ENCODE data around the gene CDAN1. TPM values are rescaled to one million over a fixed set of nuclear protein-coding genes. Genes with fewer than 3 reads are reported as not detected.

Gene CDAN1
- total RNA-seq, 4 donors from 2014 or later: 8.9 to 12.8 (median 11.3) TPM

DNA sequence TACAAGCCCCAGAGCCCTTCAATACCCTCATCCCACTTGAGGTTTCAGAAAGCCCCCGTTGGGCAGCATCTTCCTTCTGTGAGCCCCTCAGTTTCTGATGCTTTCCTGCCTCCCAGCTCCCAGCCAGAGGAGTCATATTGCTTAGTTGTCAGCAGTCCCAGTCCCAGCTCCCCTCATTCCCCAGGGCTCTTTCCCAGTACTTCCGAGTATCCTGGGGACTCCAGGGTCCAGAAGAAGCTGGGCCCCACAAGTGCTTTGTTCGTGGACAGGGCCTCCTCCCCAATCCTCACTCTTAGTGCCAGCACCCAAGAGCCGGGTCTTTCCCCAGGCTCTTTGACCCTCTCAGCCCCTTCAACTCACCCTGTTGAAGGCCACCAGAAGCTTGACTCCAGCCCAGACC, 43.9 kb downstream of the CDAN1 start:
- Histone ChIP-seq H3K4me3 (no peak overlapping the region), H3K27me3 (no peaks in the 10 kb centered on the region), H3K4me1 (no peaks in the 10 kb centered on the region), H3K27ac (replicated peaks in 1 of 4) (no peak overlapping the region), H3K36me3 (peaks cover 41 to 100% (median 95%) of the 10 kb centered on the region in 4 donors), H3K9me3 (no peaks in the 10 kb centered on the region)
- intact Hi-C loops (cut with DNase I): no loop called here
- TF ChIP-seq POLR2A (IDR thresholded peaks at IDR 0.05; ENCODE audit: low read depth): no peak
- TF ChIP-seq EP300 (IDR thresholded peaks at IDR 0.05): no peak
- TF ChIP-seq, protein P1, sequence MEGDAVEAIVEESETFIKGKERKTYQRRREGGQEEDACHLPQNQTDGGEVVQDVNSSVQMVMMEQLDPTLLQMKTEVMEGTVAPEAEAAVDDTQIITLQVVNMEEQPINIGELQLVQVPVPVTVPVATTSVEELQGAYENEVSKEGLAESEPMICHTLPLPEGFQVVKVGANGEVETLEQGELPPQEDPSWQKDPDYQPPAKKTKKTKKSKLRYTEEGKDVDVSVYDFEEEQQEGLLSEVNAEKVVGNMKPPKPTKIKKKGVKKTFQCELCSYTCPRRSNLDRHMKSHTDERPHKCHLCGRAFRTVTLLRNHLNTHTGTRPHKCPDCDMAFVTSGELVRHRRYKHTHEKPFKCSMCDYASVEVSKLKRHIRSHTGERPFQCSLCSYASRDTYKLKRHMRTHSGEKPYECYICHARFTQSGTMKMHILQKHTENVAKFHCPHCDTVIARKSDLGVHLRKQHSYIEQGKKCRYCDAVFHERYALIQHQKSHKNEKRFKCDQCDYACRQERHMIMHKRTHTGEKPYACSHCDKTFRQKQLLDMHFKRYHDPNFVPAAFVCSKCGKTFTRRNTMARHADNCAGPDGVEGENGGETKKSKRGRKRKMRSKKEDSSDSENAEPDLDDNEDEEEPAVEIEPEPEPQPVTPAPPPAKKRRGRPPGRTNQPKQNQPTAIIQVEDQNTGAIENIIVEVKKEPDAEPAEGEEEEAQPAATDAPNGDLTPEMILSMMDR (IDR thresholded peaks at IDR 0.05): no peak
- no peak for TF ChIP-seq POLR2AphosphoS5 (IDR thresholded peaks at IDR 0.05)
- WGBS: 96% methylated on average over 4 of the region's 4 CpGs
- no peak for DNase-seq (ENCODE audit: extremely low spot score)

DNA sequence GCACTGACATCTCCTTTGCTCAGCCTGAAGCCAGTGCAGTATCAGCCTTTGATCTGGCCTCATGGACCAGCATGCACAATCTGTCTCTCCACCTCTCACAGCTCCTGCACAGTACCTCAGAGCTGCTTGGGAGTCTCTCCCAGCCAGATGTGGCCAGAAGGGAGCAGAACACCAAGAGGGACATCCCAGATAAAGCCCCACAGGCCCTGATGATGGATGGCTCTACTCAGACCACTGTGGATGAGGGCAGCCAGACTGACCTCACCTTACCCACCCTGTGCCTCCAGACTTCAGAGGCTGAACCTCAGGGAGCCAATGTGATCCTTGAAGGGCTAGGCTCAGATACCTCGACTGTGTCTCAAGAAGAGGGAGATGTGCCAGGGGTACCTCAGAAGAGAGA, 44.4 kb downstream of the CDAN1 start:
- intact Hi-C loops (cut with DNase I): no loop called here
- WGBS: 100% methylated on average over 1 of the region's 1 CpG
- TF ChIP-seq EP300 (IDR thresholded peaks at IDR 0.05) (no peak), POLR2A (IDR thresholded peaks at IDR 0.05; ENCODE audit: low read depth) (no peak), POLR2AphosphoS5 (IDR thresholded peaks at IDR 0.05) (no peak)
- TF ChIP-seq, protein P1 (IDR thresholded peaks at IDR 0.05): no peak
- Histone ChIP-seq H3K4me3 (no peak overlapping the region), H3K4me1 (no peaks in the 10 kb centered on the region), H3K9me3 (no peaks in the 10 kb centered on the region), H3K27ac (replicated peaks in 1 of 4) (no peak overlapping the region), H3K27me3 (no peaks in the 10 kb centered on the region), H3K36me3 (peaks cover 40 to 100% (median 94%) of the 10 kb centered on the region in 4 donors)
- DNase-seq (ENCODE audit: extremely low spot score): no peak

DNA sequence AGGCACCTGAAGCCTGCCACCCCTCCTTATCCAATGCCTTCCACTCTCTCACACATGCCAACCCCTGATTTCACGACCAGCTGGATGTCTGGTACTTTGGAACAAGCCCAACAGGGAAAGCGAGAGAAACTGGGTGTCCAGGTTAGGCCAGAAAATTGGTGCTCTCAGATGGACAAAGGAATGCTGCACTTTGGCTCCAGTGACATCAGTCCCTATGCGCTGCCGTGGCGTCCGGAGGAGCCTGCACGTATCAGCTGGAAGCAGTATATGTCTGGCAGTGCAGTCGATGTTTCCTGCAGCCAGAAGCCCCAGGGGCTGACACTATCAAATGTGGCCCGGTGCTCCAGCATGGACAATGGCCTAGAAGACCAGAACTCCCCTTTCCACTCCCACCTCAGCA, 45.2 kb downstream of the CDAN1 start:
- peaks cover 35 to 100% (median 95%) of the 10 kb centered on the region in 4 donors for H3K36me3 ChIP-seq
- 94% methylated on average over 7 of the region's 9 CpGs for WGBS

DNA sequence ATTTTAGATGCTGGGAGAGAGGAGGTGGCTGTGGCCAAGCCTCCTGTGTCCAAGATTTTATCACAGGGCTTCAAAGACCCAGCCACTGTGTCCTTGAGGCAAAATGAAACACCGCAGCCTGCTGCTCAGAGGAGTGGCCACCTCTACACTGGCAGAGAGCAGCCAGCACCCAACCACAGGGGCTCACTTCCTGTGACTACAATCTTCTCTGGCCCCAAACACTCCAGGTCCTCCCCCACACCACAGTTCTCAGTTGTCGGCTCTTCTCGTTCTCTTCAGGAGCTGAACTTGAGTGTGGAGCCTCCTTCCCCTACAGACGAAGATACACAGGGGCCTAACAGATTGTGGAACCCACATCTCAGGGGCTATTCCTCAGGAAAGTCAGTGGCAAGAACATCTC, 45.6 kb downstream of the CDAN1 start:
- no peak for TF ChIP-seq POLR2AphosphoS5 (IDR thresholded peaks at IDR 0.05)
- no peak for TF ChIP-seq POLR2A (IDR thresholded peaks at IDR 0.05; ENCODE audit: low read depth)
- TF ChIP-seq, protein P1 (IDR thresholded peaks at IDR 0.05): no peak
- TF ChIP-seq EP300 (IDR thresholded peaks at IDR 0.05): no peak
- H3K27me3 ChIP-seq: no peaks in the 10 kb centered on the region
- H3K9me3 ChIP-seq: no peaks in the 10 kb centered on the region
- intact Hi-C loops (cut with DNase I): no loop called here
- no peak for DNase-seq (ENCODE audit: extremely low spot score)
- H3K4me1 ChIP-seq: no peaks in the 10 kb centered on the region
- H3K36me3 ChIP-seq: peaks cover 36 to 100% (median 95%) of the 10 kb centered on the region in 4 donors
- WGBS: 82% methylated on average over 4 of the region's 4 CpGs
- H3K27ac ChIP-seq (replicated peaks in 1 of 4): no peak overlapping the region
- no peak overlapping the region for H3K4me3 ChIP-seq

More for the DNA sequence above, 45.2 kb downstream of the CDAN1 start:
- Histone ChIP-seq H3K9me3 (no peaks in the 10 kb centered on the region), H3K4me1 (no peaks in the 10 kb centered on the region), H3K4me3 (no peak overlapping the region), H3K27ac (replicated peaks in 1 of 4) (no peak overlapping the region), H3K27me3 (no peaks in the 10 kb centered on the region)
- DNase-seq (ENCODE audit: extremely low spot score): no peak
- intact Hi-C loops (cut with DNase I): no loop called here
- TF ChIP-seq POLR2A (IDR thresholded peaks at IDR 0.05; ENCODE audit: low read depth) (no peak), POLR2AphosphoS5 (IDR thresholded peaks at IDR 0.05) (no peak)

DNA sequence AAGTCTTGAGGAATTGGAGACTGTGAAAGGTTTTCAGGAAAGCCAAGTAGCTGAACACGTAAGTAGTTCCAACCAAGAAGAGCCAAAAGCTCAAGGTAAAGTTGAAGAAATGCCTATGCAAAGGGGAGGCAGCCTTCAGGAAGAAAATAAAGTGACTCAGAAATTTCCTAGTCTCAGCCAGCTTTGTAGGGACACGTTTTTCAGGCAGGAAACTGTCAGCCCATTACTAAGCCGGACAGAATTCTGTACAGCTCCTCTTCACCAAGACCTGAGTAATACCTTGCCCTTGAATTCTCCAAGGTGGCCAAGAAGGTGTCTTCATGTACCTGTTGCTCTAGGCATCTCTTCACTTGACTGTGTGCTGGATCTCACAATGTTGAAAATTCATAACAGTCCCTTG, 48.6 kb downstream of the CDAN1 start:
- peaks cover 47 to 100% (median 96%) of the 10 kb centered on the region in 4 donors for H3K36me3 ChIP-seq
- intact Hi-C loops (cut with DNase I): no loop called here
- WGBS: 88% methylated on average over 3 of the region's 3 CpGs

More for the DNA sequence above, 48.6 kb downstream of the CDAN1 start:
- TF ChIP-seq, protein P1 (IDR thresholded peaks at IDR 0.05): no peak
- TF ChIP-seq POLR2A (IDR thresholded peaks at IDR 0.05; ENCODE audit: low read depth): no peak
- DNase-seq (ENCODE audit: extremely low spot score): no peak
- Histone ChIP-seq H3K4me1 (no peaks in the 10 kb centered on the region), H3K9me3 (no peaks in the 10 kb centered on the region), H3K4me3 (no peak overlapping the region), H3K27ac (replicated peaks in 1 of 4) (no peak overlapping the region), H3K27me3 (no peaks in the 10 kb centered on the region)
